ENCODE data around the gene ATP4A. TPM values are rescaled to one million over a fixed set of nuclear protein-coding genes. Genes with fewer than 3 reads are reported as not detected.

ATP4A gene
- total and polyA plus RNA-seq, 9 of the 15 experiments (the other 6 are each of a cell fraction or from before 2014, with no cell fraction given): 0.15 TPM; not detected in 8

DNA sequence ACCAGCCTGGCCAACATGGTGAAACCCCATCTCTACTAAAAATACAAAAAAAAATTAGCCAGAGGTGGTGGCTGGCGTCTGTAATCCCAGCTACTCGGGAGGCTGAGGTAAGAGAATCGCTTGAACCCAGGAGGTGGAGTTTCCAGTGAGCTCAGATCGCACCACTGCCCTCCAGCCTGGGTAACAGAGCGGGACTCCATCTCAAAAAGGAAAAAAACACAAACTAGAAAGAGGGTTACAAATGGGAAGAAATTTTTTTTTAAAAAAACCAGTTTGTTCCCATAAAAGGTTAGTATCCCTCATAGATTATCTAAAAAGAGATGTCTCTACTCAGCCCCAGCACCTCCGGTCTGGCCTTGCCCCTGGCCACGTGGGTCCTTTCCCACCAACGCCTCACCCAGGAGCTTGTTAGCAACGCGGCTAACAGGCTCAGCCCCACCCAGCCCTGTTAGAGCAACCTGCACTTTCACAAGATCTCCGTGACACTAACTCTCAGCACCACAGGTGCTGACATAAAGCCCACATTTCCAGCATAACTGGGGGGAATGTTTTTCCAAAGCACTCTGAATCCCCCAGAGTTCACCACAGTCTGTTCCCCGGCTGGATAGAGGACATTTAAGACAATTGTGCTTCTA lies 54.3 kb downstream of the ATP4A start (continued):
- TF ChIP-seq, protein P1, sequence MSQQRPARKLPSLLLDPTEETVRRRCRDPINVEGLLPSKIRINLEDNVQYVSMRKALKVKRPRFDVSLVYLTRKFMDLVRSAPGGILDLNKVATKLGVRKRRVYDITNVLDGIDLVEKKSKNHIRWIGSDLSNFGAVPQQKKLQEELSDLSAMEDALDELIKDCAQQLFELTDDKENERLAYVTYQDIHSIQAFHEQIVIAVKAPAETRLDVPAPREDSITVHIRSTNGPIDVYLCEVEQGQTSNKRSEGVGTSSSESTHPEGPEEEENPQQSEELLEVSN (IDR thresholded peaks at IDR 0.05; ENCODE audit: borderline replicate concordance in 1 of 2, extremely low read depth in 1 of 2, insufficient read depth in 1 of 2, insufficient read length in 1 of 2, low read depth in 1 of 2, low read length in 1 of 2, poor library complexity in 1 of 2, severe bottlenecking in 1 of 2): peak in 1 of 2 experiments; percentile 63
- no peak for TF ChIP-seq ZNF253 (CRISPR knock-in tag; conservative IDR thresholded peaks at IDR 0.05)
- no peak for TF ChIP-seq NR2C1 (IDR thresholded peaks at IDR 0.05)
- TF ChIP-seq NR2C1 (tag; IDR thresholded peaks at IDR 0.05): no peak
- no peak for TF ChIP-seq SPI1 (IDR thresholded peaks at IDR 0.05; ENCODE audit: borderline replicate concordance, low read depth, low read length)
- TF ChIP-seq L3MBTL2 (IDR thresholded peaks at IDR 0.05): peak; percentile 48; the same call in 1 of the 2 replicates

DNA sequence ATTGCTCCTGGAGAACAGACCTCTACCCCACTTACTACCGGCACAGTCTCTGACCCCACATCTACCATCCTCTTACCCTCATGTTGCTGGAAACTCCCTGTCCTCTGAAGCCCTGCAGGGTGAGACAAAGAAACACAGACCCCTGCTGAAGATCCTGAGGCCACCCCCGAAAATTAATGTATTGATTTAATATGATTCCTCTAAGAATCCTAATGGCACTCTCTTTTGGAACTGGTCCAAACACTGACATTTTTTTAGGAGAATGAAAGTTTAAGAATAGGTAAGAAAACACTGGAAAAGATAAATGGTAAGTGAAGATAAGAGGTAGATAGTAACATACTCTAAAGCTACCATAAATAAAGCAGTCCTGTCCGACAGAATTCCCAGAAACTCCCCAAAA lies 55.3 kb downstream of the ATP4A start:
- no peak overlapping the region for H3K9ac ChIP-seq (ENCODE audit: insufficient read depth in 1 of 2, low read depth in 2 of 2, low read length in 2 of 2)
- ChIA-PET CTCF (ENCODE audit: low intra/inter-chr PET ratio) (no interaction called here), POLR2A (interaction anchor here (0.5 to 0.7 kb wide), 2 partner anchors 16 to 30 kb away, joined by 3 read pairs; no protein-coding TSS in a partner anchor)
- no TSS peak for BruUV-seq (replicated peaks)
- H3K9me1 ChIP-seq (ENCODE audit: control insufficient read depth, insufficient read depth, low read length): peaks cover 2% of the 10 kb centered on the region
- in situ Hi-C loops (cut with MboI): no loop called here
- ATAC-seq (no peak), FAIRE-seq (no peak), DNase-seq (ENCODE audit: extremely low read depth in 1 of 4, low spot score in 3 of 4) (no peak)
- H3K79me2 ChIP-seq (ENCODE audit: control insufficient read depth, insufficient read depth, low read length): no peaks in the 10 kb centered on the region
- H2AFZ ChIP-seq (ENCODE audit: low read depth, low read length): no peak overlapping the region
- no peak overlapping the region for H3K4me2 ChIP-seq (ENCODE audit: insufficient read depth, low read length)
- peaks cover 18% of the 10 kb centered on the region for H4K20me1 ChIP-seq (replicated peaks; ENCODE audit: control insufficient read depth, insufficient read depth, low read length)
- no peaks in the 10 kb centered on the region for H3K9me3 ChIP-seq (replicated peaks; ENCODE audit: control insufficient read depth, insufficient read depth, low read depth, low read length)
- intact Hi-C loops (cut with micrococcal nuclease): no loop called here
- no peak for TF ChIP-seq FOXJ2 (tag; IDR thresholded peaks at IDR 0.05)
- no peak for TF ChIP-seq EZH2 (IDR thresholded peaks at IDR 0.05; ENCODE audit: borderline replicate concordance, low read depth, low read length)
- TF ChIP-seq, protein P2, sequence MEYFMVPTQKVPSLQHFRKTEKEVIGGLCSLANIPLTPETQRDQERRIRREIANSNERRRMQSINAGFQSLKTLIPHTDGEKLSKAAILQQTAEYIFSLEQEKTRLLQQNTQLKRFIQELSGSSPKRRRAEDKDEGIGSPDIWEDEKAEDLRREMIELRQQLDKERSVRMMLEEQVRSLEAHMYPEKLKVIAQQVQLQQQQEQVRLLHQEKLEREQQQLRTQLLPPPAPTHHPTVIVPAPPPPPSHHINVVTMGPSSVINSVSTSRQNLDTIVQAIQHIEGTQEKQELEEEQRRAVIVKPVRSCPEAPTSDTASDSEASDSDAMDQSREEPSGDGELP (CRISPR knock-in tag; IDR thresholded peaks at IDR 0.05; ENCODE audit: borderline replicate concordance): no peak
- H3K4me1 ChIP-seq (replicated peaks in 1 of 2; ENCODE audit: control insufficient read depth in 2 of 2, insufficient read depth in 2 of 2, low read length in 2 of 2): peaks cover 0 to 22% of the 10 kb centered on the region in 2 experiments; a peak in 2 of 5 replicates
- no peak overlapping the region for H3K4me3 ChIP-seq
- WGBS (ENCODE audit: insufficient coverage, low coverage, missing lambda C conversion rate): 0% methylated on average over 3 of the region's 3 CpGs
- H3K27ac ChIP-seq (ENCODE audit: extremely low read depth, low read depth, low read length): no peak overlapping the region
- H3K27me3 ChIP-seq (ENCODE audit: control insufficient read depth in 2 of 2, insufficient read depth in 2 of 2, low read length in 2 of 2): peaks cover 63 to 91% of the 10 kb centered on the region in 2 experiments
- H3K36me3 ChIP-seq (ENCODE audit: control insufficient read depth, insufficient read depth, low read length): no peaks in the 10 kb centered on the region

Data from K562 (cell line).